ENCODE data around the gene TSC22D2.

DNA sequence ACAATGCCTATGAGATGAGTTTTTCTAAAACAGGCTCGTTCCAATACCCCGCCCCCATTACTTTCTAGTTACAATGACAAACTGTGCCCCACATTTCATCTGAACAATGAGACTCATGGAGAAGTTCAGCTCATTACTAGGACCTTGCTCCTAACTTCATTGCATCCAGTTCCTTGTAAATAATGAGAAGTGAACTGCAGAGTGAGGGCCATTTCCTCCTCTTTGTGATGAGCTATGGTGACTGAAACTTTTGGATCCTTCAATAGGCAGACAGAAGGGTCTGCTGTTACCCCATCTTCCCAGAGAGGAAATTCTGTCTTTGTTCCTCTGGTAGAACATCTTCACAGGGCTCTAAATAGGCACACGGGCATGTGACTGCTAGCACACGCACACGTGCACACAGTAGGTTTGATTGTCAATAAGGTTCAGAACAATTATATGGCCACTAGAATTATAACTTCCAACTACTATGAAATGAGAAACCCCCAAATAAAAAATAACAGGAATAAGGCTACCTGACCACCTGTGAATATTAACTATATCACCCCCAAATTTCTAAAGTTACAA, 86.4 kb downstream of the TSC22D2 start:
- TF ChIP-seq, protein P1, sequence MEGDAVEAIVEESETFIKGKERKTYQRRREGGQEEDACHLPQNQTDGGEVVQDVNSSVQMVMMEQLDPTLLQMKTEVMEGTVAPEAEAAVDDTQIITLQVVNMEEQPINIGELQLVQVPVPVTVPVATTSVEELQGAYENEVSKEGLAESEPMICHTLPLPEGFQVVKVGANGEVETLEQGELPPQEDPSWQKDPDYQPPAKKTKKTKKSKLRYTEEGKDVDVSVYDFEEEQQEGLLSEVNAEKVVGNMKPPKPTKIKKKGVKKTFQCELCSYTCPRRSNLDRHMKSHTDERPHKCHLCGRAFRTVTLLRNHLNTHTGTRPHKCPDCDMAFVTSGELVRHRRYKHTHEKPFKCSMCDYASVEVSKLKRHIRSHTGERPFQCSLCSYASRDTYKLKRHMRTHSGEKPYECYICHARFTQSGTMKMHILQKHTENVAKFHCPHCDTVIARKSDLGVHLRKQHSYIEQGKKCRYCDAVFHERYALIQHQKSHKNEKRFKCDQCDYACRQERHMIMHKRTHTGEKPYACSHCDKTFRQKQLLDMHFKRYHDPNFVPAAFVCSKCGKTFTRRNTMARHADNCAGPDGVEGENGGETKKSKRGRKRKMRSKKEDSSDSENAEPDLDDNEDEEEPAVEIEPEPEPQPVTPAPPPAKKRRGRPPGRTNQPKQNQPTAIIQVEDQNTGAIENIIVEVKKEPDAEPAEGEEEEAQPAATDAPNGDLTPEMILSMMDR (IDR thresholded peaks at IDR 0.05 in 2 of 3, conservative IDR thresholded peaks at IDR 0.05 in 1 of 3; ENCODE audit: borderline replicate concordance in 1 of 3, insufficient read depth in 1 of 3, low read depth in 2 of 3, low read length in 2 of 3): no peak
- TF ChIP-seq ELF1 (IDR thresholded peaks at IDR 0.05; ENCODE audit: borderline replicate concordance, low read depth) (no peak), SIN3A (IDR thresholded peaks at IDR 0.05; ENCODE audit: low read depth) (no peak), EGR1 (IDR thresholded peaks at IDR 0.05; ENCODE audit: low read depth) (no peak)

Measured in HCT116 (cell line).